Activated CD8-positive, alpha-beta memory T cell treated with anti-CD3 and anti-CD28 coated beads for 24 hours (primary cell): ENCODE measurements around the gene SMIM12.

Experiments used
- DNase-seq: peaks from one replicate; pipeline ENCODE4 v3.0.0-alpha.2; 2020

The SMIM12 gene

GRCh38 chr1:34872133-34872503, 12.6 kb upstream of the SMIM12 start:
- DNase-seq = no peak

- DNase-seq = peak; percentile 52
These were observed 12.0 kb upstream of the SMIM12 start for GRCh38 chr1:34871443-34872132.

GRCh38 chr1:34870395-34870794, 10.8 kb upstream of the SMIM12 start:
- DNase-seq = no peak

GRCh38 chr1:34869760-34870159, 10.2 kb upstream of the SMIM12 start:
- no peak for DNase-seq

- DNase-seq = no peak
These were observed 8.9 kb upstream of the SMIM12 start for GRCh38 chr1:34868230-34869049.

- DNase-seq = no peak
These were observed 7.9 kb upstream of the SMIM12 start for GRCh38 chr1:34867415-34867814.

- DNase-seq = no peak
These were observed 7.2 kb upstream of the SMIM12 start for GRCh38 chr1:34866762-34867109.

- peak; percentile 99 for DNase-seq
These were observed 6.6 kb upstream of the SMIM12 start for GRCh38 chr1:34865981-34866761.

GRCh38 chr1:34865573-34865972, 6.0 kb upstream of the SMIM12 start:
- no peak for DNase-seq

GRCh38 chr1:34864759-34865158, 5.2 kb upstream of the SMIM12 start:
- no peak for DNase-seq

GRCh38 chr1:34863501-34863900, 4.0 kb upstream of the SMIM12 start:
- DNase-seq = no peak

- no peak for DNase-seq
These were observed 576 bp downstream of the SMIM12 start for GRCh38 chr1:34858901-34859445.

- DNase-seq = no peak
These were observed 2.9 kb downstream of the SMIM12 start for GRCh38 chr1:34856697-34857096.

GRCh38 chr1:34852677-34853217, 6.8 kb downstream of the SMIM12 start:
- DNase-seq = peak; percentile 93

GRCh38 chr1:34851431-34852105, 8.0 kb downstream of the SMIM12 start:
- DNase-seq = no peak

GRCh38 chr1:34850382-34850781, 9.2 kb downstream of the SMIM12 start:
- no peak for DNase-seq

GRCh38 chr1:34847094-34847493, 12.5 kb downstream of the SMIM12 start:
- DNase-seq = no peak

GRCh38 chr1:34846265-34846664, 13.3 kb downstream of the SMIM12 start:
- no peak for DNase-seq

GRCh38 chr1:34845131-34845901, 14.2 kb downstream of the SMIM12 start:
- no peak for DNase-seq

- no peak for DNase-seq
These were observed 15.3 kb downstream of the SMIM12 start for GRCh38 chr1:34844252-34844634.

GRCh38 chr1:34843392-34844251, 15.9 kb downstream of the SMIM12 start:
- DNase-seq = no peak
